Rectal smooth muscle tissue (tissue), 1 donor: ENCODE data around the gene ABO.
"Not testable (repeated sequence)": the region's sequence is repeated elsewhere in the genome, so short reads cannot be mapped to it uniquely, and the experiment has no call there.

Source experiments
- H3K27ac ChIP-seq: one replicate; pipeline ENCODE4 v1.7.0; 2013; ENCODE audit warnings: low read depth, low read length, inconsistent platforms
- H3K27me3 ChIP-seq: one replicate; pipeline ENCODE4 v1.7.0; 2013; ENCODE audit warnings: low read length; ENCODE audit not compliant: control insufficient read depth, insufficient read depth
- H3K36me3 ChIP-seq: one replicate; pipeline ENCODE4 v1.7.0; 2013; ENCODE audit warnings: low read length; ENCODE audit not compliant: control insufficient read depth, insufficient read depth
- H3K4me1 ChIP-seq: one replicate; pipeline ENCODE4 v1.7.0; 2013; ENCODE audit warnings: low read length; ENCODE audit not compliant: control insufficient read depth, insufficient read depth
- H3K4me3 ChIP-seq: one replicate; pipeline ENCODE4 v1.7.0; 2013; ENCODE audit warnings: low read length
- H3K9ac ChIP-seq: one replicate; pipeline ENCODE4 v1.7.0; 2013; ENCODE audit warnings: low read length

Gene ABO

DNA sequence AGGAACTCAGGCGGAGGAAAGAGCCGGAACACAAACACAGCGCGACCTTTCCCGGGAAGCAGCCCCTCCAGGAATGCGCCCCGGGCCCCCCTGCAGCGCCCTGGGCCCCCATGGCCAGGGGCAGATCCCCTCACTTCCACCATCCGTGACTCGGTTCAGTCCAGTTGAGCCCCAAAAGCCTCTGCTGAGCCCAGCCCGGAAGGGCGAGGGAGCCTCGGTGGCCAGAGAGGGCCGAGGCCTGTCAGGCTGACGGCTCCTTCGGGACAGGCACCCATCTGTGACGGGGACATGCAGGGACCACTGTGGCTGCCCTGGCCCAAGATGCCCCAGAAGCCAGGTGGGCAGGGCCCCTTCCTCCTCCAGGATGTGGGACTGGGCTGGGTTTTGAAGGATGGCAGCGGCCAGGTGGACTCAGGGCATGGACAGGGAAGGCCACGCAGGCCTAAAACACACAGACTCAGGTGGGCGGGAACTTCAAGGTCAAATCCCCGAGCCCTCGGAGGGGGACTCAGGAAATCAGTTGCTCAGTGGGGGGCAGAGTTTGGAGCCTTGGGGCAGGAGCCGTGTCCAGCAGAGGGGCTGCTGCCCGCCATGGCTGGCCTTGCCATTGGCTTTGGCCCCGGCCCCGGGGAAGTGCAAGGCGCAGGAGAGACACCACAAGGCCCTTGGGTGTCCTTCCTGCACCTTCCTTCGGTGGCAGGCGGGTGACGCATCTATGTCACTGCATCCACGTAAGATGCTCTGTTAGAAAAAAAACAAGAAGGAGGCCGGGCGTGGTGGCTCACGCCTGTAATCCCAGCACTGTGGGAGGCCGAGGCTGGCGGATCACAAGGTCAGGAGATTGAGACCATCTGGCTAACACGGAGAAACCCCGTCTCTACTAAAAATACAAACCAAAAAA is 29.7 kb upstream of the ABO start:
- Histone ChIP-seq H3K27ac (no peak overlapping the region), H3K27me3 (no peaks in the 10 kb centered on the region), H3K4me1 (no peaks in the 10 kb centered on the region), H3K9ac (no peak overlapping the region), H3K36me3 (no peaks in the 10 kb centered on the region), H3K4me3 (no peak overlapping the region)

DNA sequence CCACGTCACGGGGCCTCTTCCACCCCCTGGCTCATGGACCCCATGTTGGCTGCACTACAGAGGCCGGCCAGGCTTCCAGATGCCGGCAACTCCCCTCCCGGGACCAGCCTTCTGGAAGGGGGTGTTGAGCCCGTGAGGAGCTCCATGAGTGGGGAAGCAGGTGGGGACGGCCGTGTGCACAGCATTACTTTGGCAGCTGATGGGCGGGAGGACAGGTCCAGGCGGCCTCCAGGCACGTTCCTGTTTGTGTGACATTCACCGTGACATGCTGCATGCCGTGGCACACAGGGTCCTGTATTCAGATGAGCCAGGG is 29.1 kb upstream of the ABO start:
- H3K27me3 ChIP-seq, result no peaks in the 10 kb centered on the region
- H3K4me3 ChIP-seq, result no peak overlapping the region
- no peak overlapping the region for H3K27ac ChIP-seq
- no peak overlapping the region for H3K9ac ChIP-seq
- no peaks in the 10 kb centered on the region for H3K36me3 ChIP-seq
- no peaks in the 10 kb centered on the region for H3K4me1 ChIP-seq

DNA sequence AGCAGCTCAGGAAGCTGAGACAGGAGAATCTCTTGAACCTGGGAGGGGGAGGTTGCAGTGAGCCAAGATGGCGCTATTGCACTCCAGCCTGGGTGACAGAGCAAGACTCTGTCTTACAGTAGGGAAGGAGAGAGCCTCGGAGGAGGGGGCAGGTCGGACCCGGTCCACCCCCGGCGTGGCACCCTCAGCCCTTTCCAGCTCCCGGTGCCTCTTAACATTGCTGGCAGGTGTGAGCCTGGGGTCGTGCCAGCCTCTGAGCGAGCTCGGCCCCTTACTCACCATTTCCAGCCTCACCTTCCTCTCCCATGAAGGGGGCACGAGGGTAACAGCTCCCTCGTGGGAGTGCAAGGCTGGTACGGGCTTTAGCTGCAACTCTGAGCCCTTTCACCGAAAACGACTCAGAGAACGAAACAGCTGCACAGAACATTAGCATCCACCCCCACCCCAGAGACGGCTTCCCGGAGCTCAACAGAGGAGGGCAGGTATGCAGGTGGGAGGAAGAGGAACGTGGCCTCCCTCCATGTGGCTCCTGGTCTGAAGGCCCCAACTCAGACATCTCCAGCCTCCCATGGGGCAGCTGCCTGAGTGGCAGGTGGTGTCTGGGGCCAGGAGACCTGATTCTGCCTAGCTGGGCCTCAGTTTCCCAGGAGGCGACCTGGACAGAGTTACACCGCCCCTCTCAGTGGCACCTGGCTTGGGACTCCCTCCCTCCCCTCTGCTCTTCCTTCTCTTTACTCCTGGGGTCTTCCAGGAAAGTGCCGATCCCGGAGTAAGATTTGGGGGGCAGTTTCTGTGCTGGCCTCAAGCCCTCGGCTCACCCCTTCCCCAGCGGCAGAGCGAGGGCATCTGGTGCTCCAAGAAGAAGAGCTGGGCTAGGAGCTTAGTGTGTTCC is 28.5 kb upstream of the ABO start:
- H3K9ac ChIP-seq, result no peak overlapping the region

DNA sequence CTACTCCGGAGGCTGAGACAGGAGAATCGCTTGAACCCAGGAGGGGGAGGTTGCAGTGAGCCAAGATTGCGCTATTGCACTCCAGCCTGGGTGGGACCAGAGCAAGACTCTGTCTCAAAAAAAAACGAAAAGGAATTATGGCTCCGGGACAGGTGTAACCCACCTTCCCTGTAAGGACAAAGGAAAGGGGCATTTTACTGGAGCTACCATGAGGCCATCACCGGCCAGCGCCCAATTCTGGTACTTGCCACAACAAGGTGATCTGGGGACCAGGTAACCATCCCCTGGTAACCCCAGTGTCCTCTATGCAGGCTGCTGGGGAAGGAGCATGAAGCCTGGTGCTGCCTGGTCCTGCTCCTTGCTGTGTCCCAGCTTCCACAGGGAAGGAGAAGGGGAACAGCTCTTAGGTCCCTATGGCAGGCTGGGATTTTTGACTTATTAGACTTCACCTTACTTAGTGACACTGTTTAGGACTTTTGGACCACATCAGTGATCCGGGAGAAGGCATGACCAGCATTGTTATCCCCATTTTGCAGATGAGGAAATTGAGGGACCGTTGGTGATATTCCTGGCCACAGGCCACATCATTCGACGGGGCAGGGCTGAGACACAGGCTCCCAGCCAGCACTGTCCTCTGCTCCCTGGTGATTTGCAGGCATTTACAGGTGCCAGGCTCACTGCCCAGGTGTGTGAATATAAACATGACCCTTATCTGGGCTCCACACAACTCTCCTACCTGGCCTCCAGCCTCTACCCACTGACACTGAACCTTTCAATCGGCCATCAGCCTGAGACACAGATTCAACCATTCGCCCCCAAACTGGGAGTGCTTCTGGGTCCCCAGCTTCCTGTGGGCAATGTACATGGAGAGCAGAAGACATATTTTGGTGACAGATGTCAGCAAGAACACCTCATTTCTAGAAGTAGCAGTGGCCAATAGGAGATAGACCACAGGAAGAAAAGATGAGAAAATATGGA is 26.5 kb upstream of the ABO start:
- H3K27me3 ChIP-seq, result no peaks in the 10 kb centered on the region
- H3K9ac ChIP-seq, result no peak overlapping the region
- no peaks in the 10 kb centered on the region for H3K4me1 ChIP-seq
- no peak overlapping the region for H3K4me3 ChIP-seq
- no peak overlapping the region for H3K27ac ChIP-seq
- no peaks in the 10 kb centered on the region for H3K36me3 ChIP-seq

More for the DNA sequence above, 28.5 kb upstream of the ABO start:
- no peaks in the 10 kb centered on the region for H3K36me3 ChIP-seq
- no peaks in the 10 kb centered on the region for H3K4me1 ChIP-seq
- H3K27ac ChIP-seq, result no peak overlapping the region
- H3K4me3 ChIP-seq, result no peak overlapping the region
- H3K27me3 ChIP-seq, result no peaks in the 10 kb centered on the region

DNA sequence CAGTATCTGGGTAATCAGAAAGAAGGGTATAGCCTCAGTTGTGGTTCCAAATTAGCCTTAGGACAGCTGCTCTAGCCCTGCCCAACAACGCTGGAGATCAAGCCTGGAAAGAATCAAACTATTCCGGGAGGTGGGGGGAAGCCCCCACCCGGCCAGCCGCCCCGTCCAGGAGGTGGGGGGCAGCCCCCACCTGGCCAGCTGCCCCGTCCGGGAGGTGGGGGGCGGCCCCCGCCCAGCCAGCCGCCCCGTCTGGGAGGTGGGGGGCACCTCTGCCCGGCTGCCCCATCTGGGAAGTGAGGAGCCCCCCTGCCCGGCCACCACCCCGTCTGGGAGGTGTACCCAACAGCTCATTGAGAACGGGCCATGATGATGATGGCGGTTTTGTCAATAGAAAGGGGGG is 25.0 kb upstream of the ABO start:
- H3K36me3 ChIP-seq, H3K4me1 ChIP-seq, H3K27me3 ChIP-seq, H3K27ac ChIP-seq, H3K4me3 ChIP-seq, H3K9ac ChIP-seq: not testable (repeated sequence)

DNA sequence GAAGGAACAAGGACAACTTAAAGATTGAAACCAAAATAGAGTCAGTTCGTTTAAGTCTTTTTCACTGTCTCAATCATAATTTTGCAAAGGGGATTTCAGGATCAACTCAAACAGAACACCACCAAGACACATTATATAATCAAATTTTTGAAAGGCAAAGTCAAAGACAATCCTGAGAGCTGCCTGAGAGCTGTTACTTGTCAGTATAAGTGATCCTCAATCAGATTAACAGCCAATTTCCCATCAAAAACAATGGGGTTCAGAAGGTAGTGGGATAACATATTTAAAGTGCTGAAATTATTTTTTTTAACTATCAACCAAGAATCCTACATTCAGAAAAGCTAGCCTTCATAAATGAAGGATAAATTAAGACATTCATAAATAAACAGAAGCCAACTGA is 19.3 kb upstream of the ABO start:
- H3K27me3 ChIP-seq, result no peaks in the 10 kb centered on the region
- H3K27ac ChIP-seq, result no peak overlapping the region
- no peak overlapping the region for H3K9ac ChIP-seq
- H3K4me1 ChIP-seq, result no peaks in the 10 kb centered on the region
- H3K36me3 ChIP-seq, result no peaks in the 10 kb centered on the region
- H3K4me3 ChIP-seq, result no peak overlapping the region

DNA sequence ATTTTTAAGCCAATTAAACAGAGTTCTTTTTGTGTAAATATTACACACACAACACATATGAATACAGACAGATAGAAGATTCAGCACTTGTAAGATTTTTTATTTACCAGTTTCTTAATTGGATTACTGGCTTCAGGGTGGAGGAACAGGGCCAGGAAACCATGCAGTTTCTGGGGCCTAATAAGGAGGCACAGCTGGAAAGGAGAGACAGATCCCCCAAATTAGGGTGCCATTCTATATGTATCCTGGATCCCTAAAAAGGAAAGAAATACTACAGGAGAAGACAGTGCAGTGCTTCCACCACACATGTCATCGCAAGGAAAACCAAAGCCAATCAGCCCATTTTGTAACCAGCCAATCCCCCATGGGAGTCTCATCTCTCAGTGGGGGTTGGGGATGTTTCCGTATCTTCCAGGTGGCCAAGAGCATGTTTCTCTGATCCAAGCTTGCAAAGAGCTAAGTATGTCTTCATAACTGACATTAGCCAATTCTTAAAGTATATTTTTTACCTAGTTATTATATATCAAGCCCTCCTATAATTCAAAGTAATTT is 15.8 kb upstream of the ABO start:
- Histone ChIP-seq H3K27ac (no peak overlapping the region), H3K36me3 (no peaks in the 10 kb centered on the region), H3K27me3 (no peaks in the 10 kb centered on the region), H3K4me1 (no peaks in the 10 kb centered on the region), H3K4me3 (no peak overlapping the region), H3K9ac (no peak overlapping the region)

DNA sequence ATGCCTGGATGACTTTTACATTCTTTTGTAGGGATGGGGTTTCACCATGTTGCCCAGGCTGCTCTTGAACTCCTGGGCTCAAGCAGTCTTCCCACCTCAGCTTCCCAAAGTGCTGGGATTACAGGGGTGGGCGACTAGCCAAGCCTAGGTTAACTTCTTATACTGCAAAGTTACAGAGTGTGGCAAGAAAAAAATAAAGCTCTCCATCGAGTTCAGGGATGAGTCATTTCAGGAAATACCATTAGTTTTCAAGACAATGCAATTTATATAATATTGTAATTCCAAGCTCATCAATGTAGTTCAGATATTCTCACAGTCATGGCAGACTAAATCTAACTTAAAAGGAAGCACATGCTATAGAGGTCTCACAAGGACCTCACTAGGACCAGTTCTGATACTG is 11.5 kb upstream of the ABO start:
- no peaks in the 10 kb centered on the region for H3K27me3 ChIP-seq
- H3K9ac ChIP-seq, result no peak overlapping the region
- H3K4me1 ChIP-seq, result no peaks in the 10 kb centered on the region
- H3K4me3 ChIP-seq, result no peak overlapping the region
- no peaks in the 10 kb centered on the region for H3K36me3 ChIP-seq
- H3K27ac ChIP-seq, result no peak overlapping the region

DNA sequence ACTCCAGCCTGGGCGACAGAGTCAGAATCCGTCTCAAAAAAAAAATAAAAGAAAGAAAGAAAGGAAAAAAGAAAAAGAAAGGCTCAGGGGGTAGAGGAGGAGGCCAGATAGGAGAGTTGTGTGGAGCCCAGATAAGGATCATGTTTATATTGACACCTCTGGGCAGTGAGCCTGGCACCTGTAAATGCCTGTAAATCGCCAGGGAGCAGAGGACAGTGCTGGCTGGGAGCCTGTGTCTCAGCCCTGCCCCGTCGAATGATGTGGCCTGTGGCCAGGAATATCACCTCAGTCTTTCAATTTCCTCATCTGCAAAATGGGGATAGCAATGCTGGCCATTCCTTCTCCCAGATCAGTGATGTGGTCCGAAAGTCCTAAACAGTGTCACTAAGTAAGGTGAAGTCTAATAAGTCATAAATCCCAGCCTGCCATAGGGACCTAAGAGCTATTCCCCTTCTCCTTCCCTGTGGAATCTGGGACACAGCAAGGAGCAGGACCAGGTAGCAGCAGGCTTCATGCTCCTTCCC is 10.3 kb upstream of the ABO start:
- H3K27ac ChIP-seq, result no peak overlapping the region
- H3K27me3 ChIP-seq, result no peaks in the 10 kb centered on the region
- H3K4me3 ChIP-seq, result no peak overlapping the region
- no peaks in the 10 kb centered on the region for H3K36me3 ChIP-seq
- no peak overlapping the region for H3K9ac ChIP-seq
- H3K4me1 ChIP-seq, result no peaks in the 10 kb centered on the region

DNA sequence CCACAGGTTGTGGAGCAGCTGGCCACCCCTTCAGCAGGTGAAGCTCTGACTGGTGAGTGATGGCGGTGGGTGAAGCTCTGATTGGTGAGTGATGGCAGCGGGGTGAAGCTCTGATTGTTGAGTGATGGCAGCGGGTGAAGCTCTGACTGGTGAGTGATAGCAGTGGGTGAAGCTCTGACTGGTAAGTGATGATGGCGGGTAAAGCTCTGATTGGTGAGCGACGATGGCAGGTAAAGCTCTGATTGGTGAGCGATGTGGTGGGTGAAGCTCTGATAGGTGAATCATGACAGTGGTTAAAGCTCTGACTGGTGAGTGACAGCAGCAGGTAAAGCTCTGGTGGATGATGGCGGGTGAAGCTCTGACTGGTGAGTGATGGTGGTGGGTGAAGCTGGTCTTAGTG is 9.4 kb upstream of the ABO start:
- no peak overlapping the region for H3K9ac ChIP-seq
- no peaks in the 10 kb centered on the region for H3K4me1 ChIP-seq
- H3K27ac ChIP-seq, result no peak overlapping the region
- no peaks in the 10 kb centered on the region for H3K36me3 ChIP-seq
- no peak overlapping the region for H3K4me3 ChIP-seq
- H3K27me3 ChIP-seq, result no peaks in the 10 kb centered on the region

DNA sequence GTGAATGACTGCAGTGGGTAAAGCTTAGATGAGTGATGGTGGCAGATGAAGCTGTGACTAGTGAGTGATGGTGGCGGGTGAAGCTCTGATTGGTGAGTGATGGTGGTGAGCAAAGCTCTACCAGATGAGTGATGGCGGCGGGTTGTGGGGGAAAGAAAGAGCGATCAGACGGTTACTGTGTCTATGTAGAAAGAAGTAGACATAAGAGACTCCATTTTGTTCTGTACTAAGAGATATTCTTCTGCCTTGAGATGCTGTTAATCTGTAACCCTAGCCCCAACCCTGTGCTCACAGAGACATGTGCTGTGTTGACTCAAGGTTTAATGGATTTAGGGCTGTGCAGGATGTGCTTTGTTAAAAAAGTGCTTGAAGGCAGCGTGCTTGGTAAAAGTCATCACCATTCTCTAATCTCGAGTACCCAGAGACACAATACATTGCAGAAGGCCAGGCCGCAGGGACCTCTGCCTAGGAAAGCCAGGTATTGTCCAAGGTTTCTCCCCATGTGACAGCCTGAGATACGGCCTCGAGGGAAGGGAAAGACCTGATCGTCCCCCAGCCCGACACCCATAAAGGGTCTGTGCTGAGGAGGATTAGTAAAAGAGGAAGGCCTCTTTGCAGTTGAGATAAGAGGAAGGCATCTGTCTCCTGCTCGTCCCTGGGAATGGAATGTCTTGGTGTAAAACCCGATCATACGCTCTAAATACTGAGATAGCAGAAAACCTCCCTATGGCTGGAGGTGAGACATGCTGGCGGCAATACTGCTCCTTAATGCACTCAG is 8.4 kb upstream of the ABO start:
- not testable (repeated sequence) for H3K4me1 ChIP-seq, H3K9ac ChIP-seq, H3K4me3 ChIP-seq, H3K36me3 ChIP-seq, H3K27ac ChIP-seq, H3K27me3 ChIP-seq
